Sigmoid colon (tissue), 7 donors: Measurements from ENCODE around the gene LPP. TPM values are rescaled to one million over a fixed set of nuclear protein-coding genes. Genes with fewer than 3 reads are reported as not detected.

Source experiments
- DNase-seq: peaks from one replicate; pipeline ENCODE4 v3.0.0-alpha.2; 2019
- H3K27ac ChIP-seq, 4 donors: fragments of 200-600 bp; sonication (generic); one replicate each; pipeline ENCODE4 v1.5.1; 2016 to 2019; ENCODE audit warnings: mild to moderate bottlenecking in 1 of 4
- H3K27me3 ChIP-seq, 3 donors: fragments of 200-600 bp; sonication (generic); one replicate each; pipeline ENCODE4 v1.5.1; 2019; ENCODE audit warnings: mild to moderate bottlenecking in 1 of 3
- H3K36me3 ChIP-seq, 4 donors: fragments of 200-600 bp; sonication (generic); one replicate each; pipeline ENCODE4 v1.5.1; 2016 to 2019
- H3K4me1 ChIP-seq, 4 donors: fragments of 200-600 bp; sonication (generic); one replicate each; pipeline ENCODE4 v1.5.1; 2017 to 2019
- H3K4me3 ChIP-seq, 4 donors: fragments of 200-600 bp; sonication (generic); one replicate each; pipeline ENCODE4 v1.5.1; 2017 to 2019; ENCODE audit warnings: mild to moderate bottlenecking in 2 of 4, moderate library complexity in 1 of 4
- H3K9me3 ChIP-seq, 4 donors: fragments of 200-600 bp in 3 of 4; sonication (generic) in 3 of 4; one replicate each; pipeline versions ENCODE4 v1.5.1 to v1.6.1; 2013 to 2019
- EP300 ChIP-seq, 4 donors: sonication (generic); formaldehyde crosslinking; IDR thresholded peaks; one replicate each; pipeline ENCODE4 v1.6.1; 2017; ENCODE audit warnings: antibody characterized with exemption in 4 of 4
- POLR2A ChIP-seq, 2 donors: fragments of 450-650 bp; IDR thresholded peaks; one replicate each; pipeline ENCODE4 v1.6.1; 2016; ENCODE audit warnings: antibody characterized with exemption in 2 of 2, mild to moderate bottlenecking in 2 of 2, moderate library complexity in 2 of 2
- POLR2AphosphoS5 ChIP-seq, 4 donors: sonication (generic); formaldehyde crosslinking; IDR thresholded peaks; one replicate each; pipeline ENCODE4 v1.6.1; 2017; ENCODE audit warnings: antibody characterized with exemption in 4 of 4
- WGBS, 2 donors: extraction: QIAGEN DNeasy Blood & Tissue Kit; methylation state at CpG; one replicate each; pipeline ENCODE4 v1.1.7; 2013; 5-methylcytosine and 5-hydroxymethylcytosine counted together
- intact Hi-C: fragments of 100-400 bp; cut with DNase I; formaldehyde crosslinking; loops from one replicate; pipeline ENCODE4 v1.15.1; 2023
- polyA plus RNA-seq, 3 donors: library from polyadenylated mRNA; stranded (reverse); fragments of 200-250 nt; gene quantifications; one replicate each; pipeline ENCODE4 v1.2.3, GENCODE V29; 2013
- total RNA-seq, 4 donors: library from RNA; depleted of rRNA; stranded (reverse); fragments of >200 nt; gene quantifications; one replicate each; pipeline ENCODE4 v1.1.0, GENCODE V29; 2016
- TF ChIP-seq, protein P1 (sequence below), 4 experiments: fragments of 450-650 bp in 3 of 4; fragments of 200-600 bp in 1 of 4; IDR thresholded peaks; one replicate each; pipeline ENCODE4 v1.5.1; 2016 to 2019; ENCODE audit warnings: antibody characterized with exemption in 4 of 4, mild to moderate bottlenecking in 3 of 4, moderate library complexity in 2 of 4
- donor health status: healthy with polysubstance abuse.
- donor health status: Bipolar disorder and iron deficiency.
- donor health status: healthy.

The LPP gene
- total and polyA plus RNA-seq, 7 donors, result 5.3 to 1,773 (median 824) TPM

DNA sequence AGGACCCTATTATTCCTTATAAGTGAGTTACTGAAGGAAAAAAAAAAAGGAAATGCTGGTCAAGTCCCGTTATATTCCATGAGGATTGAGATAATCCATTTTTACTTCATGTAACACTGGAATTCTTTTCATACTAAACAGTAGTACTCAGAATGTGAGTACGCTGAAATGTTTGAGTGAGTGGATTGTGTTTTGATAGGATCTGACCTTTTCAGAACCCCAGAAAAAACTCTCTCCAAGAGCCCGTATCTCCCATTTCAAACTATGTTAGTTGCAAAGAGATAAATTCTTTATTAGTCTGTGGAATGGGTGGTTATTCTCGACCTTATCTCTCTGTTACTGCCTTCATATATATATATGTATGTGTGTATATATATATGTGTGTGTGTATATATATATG, 2.5 kb upstream of the LPP start:
- H3K4me3 ChIP-seq, result no peak overlapping the region
- TF ChIP-seq POLR2AphosphoS5 (IDR thresholded peaks at IDR 0.05), result no peak
- no peak for TF ChIP-seq POLR2A (IDR thresholded peaks at IDR 0.05)
- TF ChIP-seq, protein P1, sequence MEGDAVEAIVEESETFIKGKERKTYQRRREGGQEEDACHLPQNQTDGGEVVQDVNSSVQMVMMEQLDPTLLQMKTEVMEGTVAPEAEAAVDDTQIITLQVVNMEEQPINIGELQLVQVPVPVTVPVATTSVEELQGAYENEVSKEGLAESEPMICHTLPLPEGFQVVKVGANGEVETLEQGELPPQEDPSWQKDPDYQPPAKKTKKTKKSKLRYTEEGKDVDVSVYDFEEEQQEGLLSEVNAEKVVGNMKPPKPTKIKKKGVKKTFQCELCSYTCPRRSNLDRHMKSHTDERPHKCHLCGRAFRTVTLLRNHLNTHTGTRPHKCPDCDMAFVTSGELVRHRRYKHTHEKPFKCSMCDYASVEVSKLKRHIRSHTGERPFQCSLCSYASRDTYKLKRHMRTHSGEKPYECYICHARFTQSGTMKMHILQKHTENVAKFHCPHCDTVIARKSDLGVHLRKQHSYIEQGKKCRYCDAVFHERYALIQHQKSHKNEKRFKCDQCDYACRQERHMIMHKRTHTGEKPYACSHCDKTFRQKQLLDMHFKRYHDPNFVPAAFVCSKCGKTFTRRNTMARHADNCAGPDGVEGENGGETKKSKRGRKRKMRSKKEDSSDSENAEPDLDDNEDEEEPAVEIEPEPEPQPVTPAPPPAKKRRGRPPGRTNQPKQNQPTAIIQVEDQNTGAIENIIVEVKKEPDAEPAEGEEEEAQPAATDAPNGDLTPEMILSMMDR (IDR thresholded peaks at IDR 0.05), result no peak
- WGBS, 2 donors, result 63 to 77% methylated on average over 4 of the region's 4 CpGs

DNA sequence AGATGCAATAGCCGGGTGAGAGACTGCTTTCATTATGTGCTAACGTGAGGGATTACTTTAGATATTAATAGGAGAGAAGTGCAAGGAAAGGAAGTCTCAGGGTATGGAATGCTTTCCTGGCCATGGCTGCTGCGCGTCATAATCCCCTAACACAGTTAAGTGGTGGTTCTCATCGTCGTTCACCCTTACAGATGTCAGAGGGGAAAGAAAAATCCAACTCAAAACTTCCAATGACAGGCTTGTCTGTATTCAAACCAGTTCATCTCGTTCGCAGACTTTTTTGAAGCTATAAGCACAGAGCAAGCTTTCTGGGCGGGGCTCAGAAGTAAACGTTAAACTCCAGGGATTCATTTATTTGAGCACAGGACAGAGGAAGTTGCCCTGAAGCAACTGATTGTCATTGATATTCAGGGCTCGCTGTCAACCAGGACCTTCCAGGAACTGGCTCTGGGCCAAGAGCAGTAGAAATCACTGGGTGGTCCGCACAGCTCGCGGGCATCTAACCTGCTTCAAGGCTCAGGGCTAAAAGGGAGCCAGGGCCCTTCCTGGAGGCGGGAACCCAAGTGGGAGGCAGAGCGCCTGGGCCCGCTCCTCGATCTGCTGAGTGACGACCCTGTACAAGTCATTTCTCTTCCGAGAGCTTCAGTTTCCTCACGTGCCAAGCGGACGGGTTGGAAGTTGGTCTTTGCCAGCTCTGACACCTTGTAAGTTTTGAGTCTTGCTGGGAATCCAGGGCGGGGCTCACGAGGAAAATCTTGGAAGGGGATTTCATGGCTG, 1.1 kb upstream of the LPP start:
- Histone ChIP-seq H3K36me3 (no peaks in the 10 kb centered on the region), H3K4me3 (peak overlapping the region; percentile 68 to 93 (median 84)), H3K27me3 (no peaks in the 10 kb centered on the region), H3K27ac (peak overlapping the region; percentile 95 to 99 (median 98)), H3K4me1 (peaks cover 0 to 43% (median 33%) of the 10 kb centered on the region in 4 donors), H3K9me3 (no peaks in the 10 kb centered on the region)
- TF ChIP-seq, protein P1 (IDR thresholded peaks at IDR 0.05), result no peak
- TF ChIP-seq POLR2AphosphoS5 (IDR thresholded peaks at IDR 0.05) (peak in 3 of 4 donors; percentile 24 to 57 (median 25)), POLR2A (IDR thresholded peaks at IDR 0.05) (no peak), EP300 (IDR thresholded peaks at IDR 0.05) (peak in 2 of 4 donors; percentile 29 to 49)
- DNase-seq, result peak; percentile 81
- intact Hi-C loops, result loop anchor here (2.0 to 10.0 kb wide), 4 partner anchors 62 to 796 kb away; no protein-coding TSS in a partner anchor
- WGBS, 2 donors, result 10 to 31% methylated on average over 25 of the region's 25 CpGs

More for the DNA sequence above, 2.5 kb upstream of the LPP start:
- no peaks in the 10 kb centered on the region for H3K27me3 ChIP-seq
- no peaks in the 10 kb centered on the region for H3K9me3 ChIP-seq
- no peaks in the 10 kb centered on the region for H3K36me3 ChIP-seq
- peaks cover 0 to 30% (median 20%) of the 10 kb centered on the region in 4 donors for H3K4me1 ChIP-seq
- no peak for DNase-seq
- peak overlapping the region; percentile 22 to 99 (median 97) for H3K27ac ChIP-seq
- intact Hi-C loops, result loop anchor here (10.0 kb wide), 1 partner anchor 237 kb away; no protein-coding TSS in a partner anchor

DNA sequence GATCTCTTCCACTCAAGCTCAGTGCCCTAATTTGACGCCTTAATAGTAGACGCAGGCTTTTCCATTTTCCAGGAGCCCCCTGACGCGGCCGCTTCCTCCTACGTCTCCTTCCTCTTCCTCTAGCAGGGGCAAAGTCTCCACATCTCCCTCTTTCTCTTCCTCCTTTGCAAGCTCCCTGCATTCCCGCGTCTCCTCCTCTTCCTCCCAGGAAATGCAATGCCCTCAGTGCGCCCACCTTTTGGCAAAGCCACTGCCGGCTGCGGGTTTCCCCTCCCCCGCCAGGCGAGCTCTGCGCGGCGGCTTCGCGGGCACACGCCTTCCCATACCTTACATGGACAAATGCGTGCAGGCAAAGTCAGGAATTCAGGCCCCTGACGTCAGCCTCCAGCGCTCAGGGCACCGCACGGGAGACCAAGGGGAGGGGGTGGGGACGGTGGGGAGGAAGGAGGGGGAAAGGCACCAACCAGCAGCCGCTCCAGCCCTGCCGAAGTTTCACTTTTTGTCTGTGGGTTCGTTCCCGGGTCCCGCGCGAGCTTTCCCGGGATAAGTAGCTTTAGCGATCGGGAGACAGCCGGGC, 432 bp upstream of the LPP start:
- peaks cover 0 to 50% (median 40%) of the 10 kb centered on the region in 4 donors for H3K4me1 ChIP-seq
- TF ChIP-seq POLR2A (IDR thresholded peaks at IDR 0.05) (peak in 1 of 2 donors; percentile 7), POLR2AphosphoS5 (IDR thresholded peaks at IDR 0.05) (peak; percentile 70 to 89 (median 86)), EP300 (IDR thresholded peaks at IDR 0.05) (peak; percentile 83 to 96 (median 94))
- TF ChIP-seq, protein P1 (IDR thresholded peaks at IDR 0.05), result peak in 1 of 4 experiments; percentile 30
- H3K27me3 ChIP-seq, result no peaks in the 10 kb centered on the region
- WGBS, 2 donors, result 1% methylated on average over 36 of the region's 36 CpGs
- DNase-seq, result peak; percentile 97
- H3K4me3 ChIP-seq, result peak overlapping the region; percentile 68 to 93 (median 84)
- peak overlapping the region; percentile 95 to 99 (median 98) for H3K27ac ChIP-seq
- intact Hi-C loops, result loop anchor here (2.0 to 10.0 kb wide), 6 partner anchors 61 to 795 kb away; partner anchors contain the start of gene BCL6
- no peaks in the 10 kb centered on the region for H3K36me3 ChIP-seq
- no peaks in the 10 kb centered on the region for H3K9me3 ChIP-seq

DNA sequence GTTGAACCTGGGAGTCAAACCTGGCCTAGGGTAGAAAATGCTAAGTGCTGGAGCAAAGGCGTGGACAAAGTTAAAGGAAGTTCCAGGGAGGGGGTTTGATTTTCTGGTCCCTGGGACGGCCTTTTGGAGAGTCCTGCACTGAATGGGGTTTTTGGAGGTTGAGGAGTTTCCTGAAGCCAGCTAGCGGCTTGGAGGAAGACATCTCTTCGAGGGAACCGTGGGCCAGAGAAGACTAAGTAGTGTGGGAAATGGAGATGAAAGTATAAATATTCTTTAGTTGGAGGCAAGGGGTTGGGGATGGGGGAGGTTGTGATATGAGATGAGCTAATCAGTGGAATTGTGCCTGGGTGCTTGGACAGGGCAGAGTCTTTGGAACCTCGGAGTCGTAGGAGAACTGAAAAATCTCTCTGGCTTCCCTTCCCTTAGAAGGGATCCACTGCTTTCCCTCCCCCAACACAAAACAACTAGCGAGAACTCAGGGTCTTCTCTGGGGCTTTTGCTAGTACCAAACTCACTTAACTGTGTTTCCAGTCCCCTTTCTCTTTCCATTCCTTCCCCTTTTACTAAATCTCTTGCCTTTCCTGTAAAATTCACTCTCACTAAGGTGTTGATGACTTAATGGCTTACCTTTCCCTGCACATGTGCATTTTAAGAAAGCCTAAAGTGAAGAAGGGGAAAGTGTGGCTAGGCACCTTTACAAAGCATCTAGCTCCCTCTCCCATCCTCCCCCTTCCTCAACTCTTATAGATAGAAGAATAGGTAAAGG, 1.0 kb downstream of the LPP start:
- H3K4me3 ChIP-seq, result peak overlapping the region; percentile 68 to 93 (median 84)
- H3K4me1 ChIP-seq, result peaks cover 0 to 64% (median 55%) of the 10 kb centered on the region in 4 donors
- H3K9me3 ChIP-seq, result no peaks in the 10 kb centered on the region
- TF ChIP-seq POLR2A (IDR thresholded peaks at IDR 0.05), result no peak
- TF ChIP-seq, protein P1 (IDR thresholded peaks at IDR 0.05), result no peak
- TF ChIP-seq POLR2AphosphoS5 (IDR thresholded peaks at IDR 0.05), result no peak
- TF ChIP-seq EP300 (IDR thresholded peaks at IDR 0.05), result no peak
- WGBS, 2 donors, result 11 to 42% methylated on average over 8 of the region's 8 CpGs
- H3K36me3 ChIP-seq, result no peaks in the 10 kb centered on the region
- H3K27me3 ChIP-seq, result no peaks in the 10 kb centered on the region
- intact Hi-C loops, result loop anchor here (2.0 to 10.0 kb wide), 3 partner anchors 110 to 410 kb away; partner anchors contain the start of gene BCL6
- DNase-seq, result no peak
- H3K27ac ChIP-seq, result peak overlapping the region; percentile 95 to 99 (median 98)
